ENCODE data around the gene RHD.
"Not testable (repeated sequence)": the region's sequence is repeated elsewhere in the genome, so short reads cannot be mapped to it uniquely, and the experiment has no call there.

The RHD gene

GRCh38 chr1:25309486-25309885 lies 37.2 kb downstream of the RHD start:
- DNase-seq, result not testable (repeated sequence)

- not testable (repeated sequence) for DNase-seq
These were observed 40.6 kb downstream of the RHD start for GRCh38 chr1:25312806-25313470.

GRCh38 chr1:25320314-25320938 lies 48.1 kb downstream of the RHD start:
- peak; percentile 96 for DNase-seq

- not testable (repeated sequence) for DNase-seq
These were observed 49.8 kb downstream of the RHD start for GRCh38 chr1:25322127-25322526.

GRCh38 chr1:25324407-25324806 lies 52.1 kb downstream of the RHD start:
- not testable (repeated sequence) for DNase-seq

GRCh38 chr1:25327864-25328790 lies 55.8 kb downstream of the RHD start:
- DNase-seq, result not testable (repeated sequence)

- not testable (repeated sequence) for DNase-seq
These were observed 56.5 kb downstream of the RHD start for GRCh38 chr1:25328791-25329185.

- DNase-seq, result not testable (repeated sequence)
These were observed 57.0 kb downstream of the RHD start for GRCh38 chr1:25329336-25329735.

GRCh38 chr1:25329950-25330349 lies 57.6 kb downstream of the RHD start:
- peak; percentile 70 for DNase-seq

- DNase-seq, result not testable (repeated sequence)
These were observed 64.6 kb downstream of the RHD start for GRCh38 chr1:25336922-25337354.

GRCh38 chr1:25337483-25338187 lies 65.3 kb downstream of the RHD start:
- DNase-seq, result not testable (repeated sequence)

GRCh38 chr1:25338188-25338981 lies 66.1 kb downstream of the RHD start, which contains the start of gene TMEM50A:
TMEM50A (plus strand) TSS chr1:25338334; CDS start chr1:25340487, 2,153 bp downstream.
- peak; percentile 88 for DNase-seq

GRCh38 chr1:25338986-25339385 lies 66.7 kb downstream of the RHD start:
- no peak for DNase-seq

GRCh38 chr1:25341746-25342145 lies 69.4 kb downstream of the RHD start:
- no peak for DNase-seq

- no peak for DNase-seq
These were observed 70.5 kb downstream of the RHD start for GRCh38 chr1:25342846-25343245.

- peak; percentile 96 for DNase-seq
These were observed 71.6 kb downstream of the RHD start for GRCh38 chr1:25343872-25344271.

GRCh38 chr1:25347556-25347955 lies 75.2 kb downstream of the RHD start:
- no peak for DNase-seq

GRCh38 chr1:25349606-25350005 lies 77.3 kb downstream of the RHD start:
- no peak for DNase-seq

- DNase-seq, result no peak
These were observed 83.6 kb downstream of the RHD start for GRCh38 chr1:25355841-25356395.

GRCh38 chr1:25356441-25356840 lies 84.1 kb downstream of the RHD start:
- no peak for DNase-seq

- DNase-seq, result peak; percentile 47
These were observed 84.5 kb downstream of the RHD start for GRCh38 chr1:25356848-25357247.
